HepG2 (cell line): ENCODE results near the gene CCDC30. TPM values are rescaled to one million over a fixed set of nuclear protein-coding genes. Genes with fewer than 3 reads are reported as not detected.

ENCODE experiments used
- ARNT ChIP-seq: fragments of 450-650 bp; IDR thresholded peaks from 2 replicates; pipeline ENCODE4 v1.6.1; 2017
- MAZ ChIP-seq, 2 experiments: sonication (generic) in 1 of 2; formaldehyde crosslinking in 1 of 2; IDR thresholded peaks; 2 replicates each; pipeline versions ENCODE4 v1.5.0 to v1.6.1; 2012 to 2020; ENCODE audit warnings: low read depth in 2 of 2, mild to moderate bottlenecking in 2 of 2, borderline replicate concordance in 1 of 2, improper control_type of control experiment in 1 of 2, low read length in 1 of 2, missing genetic modification reagents in 1 of 2, moderate library complexity in 1 of 2
- ZNF451 ChIP-seq: sonication (generic); formaldehyde crosslinking; IDR thresholded peaks from 2 replicates; pipeline ENCODE4 v1.5.0; 2020; ENCODE audit warnings: mild to moderate bottlenecking, missing genetic modification reagents
- ZNF75D ChIP-seq: sonication (generic); formaldehyde crosslinking; IDR thresholded peaks from 2 replicates; pipeline ENCODE4 v1.8.1; 2023; ENCODE audit warnings: missing genetic modification reagents, mild to moderate bottlenecking, borderline replicate concordance
- ZNF839 ChIP-seq: sonication (generic); formaldehyde crosslinking; IDR thresholded peaks from 2 replicates; pipeline ENCODE4 v1.4.0; 2020; ENCODE audit warnings: missing genetic modification reagents, mild to moderate bottlenecking, borderline replicate concordance
- ZSCAN12 ChIP-seq: sonication (generic); formaldehyde crosslinking; IDR thresholded peaks from 2 replicates; pipeline ENCODE4 v1.9.0; 2021; ENCODE audit warnings: mild to moderate bottlenecking, missing genetic modification reagents
- polyA plus RNA-seq, 8 experiments: library from polyadenylated mRNA; depleted of rRNA in 3 of 8; stranded (reverse) in 7 of 8; unstranded in 1 of 8; fragments of >200 nt; fragmentation: Illumina TruSeq in 4 of 8; extraction: Trizol in 4 of 8; gene quantifications; 2 replicates each; pipeline versions ENCODE4 v1.2.1 to v1.2.3, GENCODE V29; 2011 to 2016; ENCODE audit warnings: low read depth in 4 of 8, missing spikeins in 1 of 8, mixed read lengths in 1 of 8; ENCODE audit not compliant: insufficient read depth in 1 of 8
- total RNA-seq, 5 experiments: library from RNA; depleted of rRNA; stranded (reverse); fragments of >200 nt; fragmentation: Illumina TruSeq; extraction: Trizol; gene quantifications; 2 replicates each; pipeline ENCODE4 v1.2.3, GENCODE V29; 2016; ENCODE audit warnings: low read depth in 1 of 5
- TF ChIP-seq, protein P1 (sequence below): sonication (generic); formaldehyde crosslinking; IDR thresholded peaks from 2 replicates; pipeline ENCODE4 v1.4.0; 2020; ENCODE audit warnings: missing genetic modification reagents
- TF ChIP-seq, protein P2 (sequence below): sonication (generic); formaldehyde crosslinking; IDR thresholded peaks from 2 replicates; pipeline ENCODE4 v1.5.0; 2020; ENCODE audit warnings: mild to moderate bottlenecking, missing genetic modification reagents, moderate library complexity
- TF ChIP-seq, protein P3 (sequence below): sonication (generic); formaldehyde crosslinking; IDR thresholded peaks from 2 replicates; pipeline ENCODE4 v1.5.1; 2020; ENCODE audit warnings: missing genetic modification reagents, mild to moderate bottlenecking, borderline replicate concordance
- TF ChIP-seq, protein P4 (sequence below): sonication (generic); formaldehyde crosslinking; IDR thresholded peaks from 2 replicates; pipeline ENCODE4 v1.4.0; 2020; ENCODE audit warnings: missing genetic modification reagents, borderline replicate concordance
- TF ChIP-seq, protein P5 (sequence below): sonication (generic); formaldehyde crosslinking; IDR thresholded peaks from 2 replicates; pipeline ENCODE4 v1.8.0; 2023; ENCODE audit warnings: mild to moderate bottlenecking, missing genetic modification reagents
- TF ChIP-seq, protein P6 (sequence below): sonication (generic); formaldehyde crosslinking; conservative IDR thresholded peaks from 2 replicates; pipeline ENCODE4 v1.4.0; 2020; ENCODE audit warnings: missing genetic modification reagents
- TF ChIP-seq, protein P7 (sequence below): sonication (generic); formaldehyde crosslinking; IDR thresholded peaks from 2 replicates; pipeline ENCODE4 v1.8.0; 2022; ENCODE audit warnings: mild to moderate bottlenecking, missing genetic modification reagents

The CCDC30 gene
- total and polyA plus RNA-seq, 2 of the 13 experiments (the other 11 are each of a cell fraction or from before 2014, with no cell fraction given) = 0.25 to 0.77 TPM

DNA sequence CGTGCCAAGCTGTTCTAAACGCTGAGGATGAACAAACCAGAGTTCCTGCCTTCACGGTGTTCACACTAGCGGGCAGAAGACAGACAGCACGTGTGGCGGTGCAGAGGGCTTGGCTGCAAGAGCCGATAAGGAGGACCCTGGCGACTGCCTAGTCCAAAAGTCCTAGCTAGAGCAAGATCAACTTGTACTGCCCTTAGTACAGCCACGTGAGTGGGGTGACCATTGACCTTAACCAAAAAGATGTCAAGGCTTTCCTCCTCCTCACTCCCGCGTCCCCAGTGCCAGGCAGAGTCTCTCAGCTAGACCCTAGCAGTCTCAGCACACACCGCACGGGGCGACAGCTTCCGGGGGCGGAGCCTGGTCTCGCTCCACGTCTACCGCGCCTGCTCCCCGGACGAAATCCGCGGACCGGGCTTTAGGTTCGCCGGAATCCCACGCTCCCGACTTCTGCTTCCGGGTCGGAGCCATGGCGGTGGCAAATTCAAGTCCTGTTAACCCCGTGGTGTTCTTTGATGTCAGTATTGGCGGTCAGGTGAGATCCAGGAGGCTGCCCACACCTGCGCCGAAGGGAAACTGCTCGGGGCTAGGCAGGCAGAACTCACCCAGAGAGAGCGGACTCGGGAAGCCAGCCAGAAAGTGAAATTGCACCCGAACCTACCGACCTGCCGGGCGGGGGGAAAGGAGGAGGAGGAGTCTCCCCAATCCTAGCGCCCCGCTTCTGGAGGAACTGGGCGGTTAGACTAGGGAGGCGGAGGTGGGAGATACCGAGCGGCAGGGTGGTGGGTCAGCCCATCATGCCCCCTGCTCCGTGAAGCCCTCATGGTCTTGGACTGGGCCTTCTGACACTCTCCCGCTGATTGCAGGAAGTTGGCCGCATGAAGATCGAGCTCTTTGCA is 195.1 kb downstream of the CCDC30 start, which contains the start of gene PPIH (continued):
- TF ChIP-seq, protein P1, sequence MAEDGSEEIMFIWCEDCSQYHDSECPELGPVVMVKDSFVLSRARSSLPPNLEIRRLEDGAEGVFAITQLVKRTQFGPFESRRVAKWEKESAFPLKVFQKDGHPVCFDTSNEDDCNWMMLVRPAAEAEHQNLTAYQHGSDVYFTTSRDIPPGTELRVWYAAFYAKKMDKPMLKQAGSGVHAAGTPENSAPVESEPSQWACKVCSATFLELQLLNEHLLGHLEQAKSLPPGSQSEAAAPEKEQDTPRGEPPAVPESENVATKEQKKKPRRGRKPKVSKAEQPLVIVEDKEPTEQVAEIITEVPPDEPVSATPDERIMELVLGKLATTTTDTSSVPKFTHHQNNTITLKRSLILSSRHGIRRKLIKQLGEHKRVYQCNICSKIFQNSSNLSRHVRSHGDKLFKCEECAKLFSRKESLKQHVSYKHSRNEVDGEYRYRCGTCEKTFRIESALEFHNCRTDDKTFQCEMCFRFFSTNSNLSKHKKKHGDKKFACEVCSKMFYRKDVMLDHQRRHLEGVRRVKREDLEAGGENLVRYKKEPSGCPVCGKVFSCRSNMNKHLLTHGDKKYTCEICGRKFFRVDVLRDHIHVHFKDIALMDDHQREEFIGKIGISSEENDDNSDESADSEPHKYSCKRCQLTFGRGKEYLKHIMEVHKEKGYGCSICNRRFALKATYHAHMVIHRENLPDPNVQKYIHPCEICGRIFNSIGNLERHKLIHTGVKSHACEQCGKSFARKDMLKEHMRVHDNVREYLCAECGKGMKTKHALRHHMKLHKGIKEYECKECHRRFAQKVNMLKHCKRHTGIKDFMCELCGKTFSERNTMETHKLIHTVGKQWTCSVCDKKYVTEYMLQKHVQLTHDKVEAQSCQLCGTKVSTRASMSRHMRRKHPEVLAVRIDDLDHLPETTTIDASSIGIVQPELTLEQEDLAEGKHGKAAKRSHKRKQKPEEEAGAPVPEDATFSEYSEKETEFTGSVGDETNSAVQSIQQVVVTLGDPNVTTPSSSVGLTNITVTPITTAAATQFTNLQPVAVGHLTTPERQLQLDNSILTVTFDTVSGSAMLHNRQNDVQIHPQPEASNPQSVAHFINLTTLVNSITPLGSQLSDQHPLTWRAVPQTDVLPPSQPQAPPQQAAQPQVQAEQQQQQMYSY (CRISPR knock-in tag) = peak; percentile 99
- no peak for TF ChIP-seq ARNT
- TF ChIP-seq, protein P2, sequence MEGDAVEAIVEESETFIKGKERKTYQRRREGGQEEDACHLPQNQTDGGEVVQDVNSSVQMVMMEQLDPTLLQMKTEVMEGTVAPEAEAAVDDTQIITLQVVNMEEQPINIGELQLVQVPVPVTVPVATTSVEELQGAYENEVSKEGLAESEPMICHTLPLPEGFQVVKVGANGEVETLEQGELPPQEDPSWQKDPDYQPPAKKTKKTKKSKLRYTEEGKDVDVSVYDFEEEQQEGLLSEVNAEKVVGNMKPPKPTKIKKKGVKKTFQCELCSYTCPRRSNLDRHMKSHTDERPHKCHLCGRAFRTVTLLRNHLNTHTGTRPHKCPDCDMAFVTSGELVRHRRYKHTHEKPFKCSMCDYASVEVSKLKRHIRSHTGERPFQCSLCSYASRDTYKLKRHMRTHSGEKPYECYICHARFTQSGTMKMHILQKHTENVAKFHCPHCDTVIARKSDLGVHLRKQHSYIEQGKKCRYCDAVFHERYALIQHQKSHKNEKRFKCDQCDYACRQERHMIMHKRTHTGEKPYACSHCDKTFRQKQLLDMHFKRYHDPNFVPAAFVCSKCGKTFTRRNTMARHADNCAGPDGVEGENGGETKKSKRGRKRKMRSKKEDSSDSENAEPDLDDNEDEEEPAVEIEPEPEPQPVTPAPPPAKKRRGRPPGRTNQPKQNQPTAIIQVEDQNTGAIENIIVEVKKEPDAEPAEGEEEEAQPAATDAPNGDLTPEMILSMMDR = peak; percentile 42
- no peak for TF ChIP-seq ZSCAN12 (CRISPR knock-in tag)
- peak; percentile 63; the same call in 1 of the 2 replicates for TF ChIP-seq ZNF839 (CRISPR knock-in tag)
- no peak for TF ChIP-seq ZNF75D (CRISPR knock-in tag)
- TF ChIP-seq MAZ (IDR thresholded peaks at IDR 0.05; ENCODE audit: borderline replicate concordance, low read depth, low read length) = peak; percentile 56; the same call in 1 of the 2 replicates
- peak; percentile 48; the same call in 1 of the 2 replicates for TF ChIP-seq MAZ (CRISPR knock-in tag; IDR thresholded peaks at IDR 0.05; ENCODE audit: low read depth)
- TF ChIP-seq, protein P3, sequence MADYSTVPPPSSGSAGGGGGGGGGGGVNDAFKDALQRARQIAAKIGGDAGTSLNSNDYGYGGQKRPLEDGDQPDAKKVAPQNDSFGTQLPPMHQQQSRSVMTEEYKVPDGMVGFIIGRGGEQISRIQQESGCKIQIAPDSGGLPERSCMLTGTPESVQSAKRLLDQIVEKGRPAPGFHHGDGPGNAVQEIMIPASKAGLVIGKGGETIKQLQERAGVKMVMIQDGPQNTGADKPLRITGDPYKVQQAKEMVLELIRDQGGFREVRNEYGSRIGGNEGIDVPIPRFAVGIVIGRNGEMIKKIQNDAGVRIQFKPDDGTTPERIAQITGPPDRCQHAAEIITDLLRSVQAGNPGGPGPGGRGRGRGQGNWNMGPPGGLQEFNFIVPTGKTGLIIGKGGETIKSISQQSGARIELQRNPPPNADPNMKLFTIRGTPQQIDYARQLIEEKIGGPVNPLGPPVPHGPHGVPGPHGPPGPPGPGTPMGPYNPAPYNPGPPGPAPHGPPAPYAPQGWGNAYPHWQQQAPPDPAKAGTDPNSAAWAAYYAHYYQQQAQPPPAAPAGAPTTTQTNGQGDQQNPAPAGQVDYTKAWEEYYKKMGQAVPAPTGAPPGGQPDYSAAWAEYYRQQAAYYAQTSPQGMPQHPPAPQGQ = no peak
- TF ChIP-seq, protein P4, sequence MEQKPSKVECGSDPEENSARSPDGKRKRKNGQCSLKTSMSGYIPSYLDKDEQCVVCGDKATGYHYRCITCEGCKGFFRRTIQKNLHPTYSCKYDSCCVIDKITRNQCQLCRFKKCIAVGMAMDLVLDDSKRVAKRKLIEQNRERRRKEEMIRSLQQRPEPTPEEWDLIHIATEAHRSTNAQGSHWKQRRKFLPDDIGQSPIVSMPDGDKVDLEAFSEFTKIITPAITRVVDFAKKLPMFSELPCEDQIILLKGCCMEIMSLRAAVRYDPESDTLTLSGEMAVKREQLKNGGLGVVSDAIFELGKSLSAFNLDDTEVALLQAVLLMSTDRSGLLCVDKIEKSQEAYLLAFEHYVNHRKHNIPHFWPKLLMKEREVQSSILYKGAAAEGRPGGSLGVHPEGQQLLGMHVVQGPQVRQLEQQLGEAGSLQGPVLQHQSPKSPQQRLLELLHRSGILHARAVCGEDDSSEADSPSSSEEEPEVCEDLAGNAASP = no peak
- TF ChIP-seq, protein P5, sequence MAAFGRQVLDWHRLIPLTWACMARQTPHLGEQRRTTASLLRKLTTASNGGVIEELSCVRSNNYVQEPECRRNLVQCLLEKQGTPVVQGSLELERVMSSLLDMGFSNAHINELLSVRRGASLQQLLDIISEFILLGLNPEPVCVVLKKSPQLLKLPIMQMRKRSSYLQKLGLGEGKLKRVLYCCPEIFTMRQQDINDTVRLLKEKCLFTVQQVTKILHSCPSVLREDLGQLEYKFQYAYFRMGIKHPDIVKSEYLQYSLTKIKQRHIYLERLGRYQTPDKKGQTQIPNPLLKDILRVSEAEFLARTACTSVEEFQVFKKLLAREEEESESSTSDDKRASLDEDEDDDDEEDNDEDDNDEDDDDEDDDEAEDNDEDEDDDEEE (CRISPR knock-in tag) = peak; percentile 93
- TF ChIP-seq, protein P6, sequence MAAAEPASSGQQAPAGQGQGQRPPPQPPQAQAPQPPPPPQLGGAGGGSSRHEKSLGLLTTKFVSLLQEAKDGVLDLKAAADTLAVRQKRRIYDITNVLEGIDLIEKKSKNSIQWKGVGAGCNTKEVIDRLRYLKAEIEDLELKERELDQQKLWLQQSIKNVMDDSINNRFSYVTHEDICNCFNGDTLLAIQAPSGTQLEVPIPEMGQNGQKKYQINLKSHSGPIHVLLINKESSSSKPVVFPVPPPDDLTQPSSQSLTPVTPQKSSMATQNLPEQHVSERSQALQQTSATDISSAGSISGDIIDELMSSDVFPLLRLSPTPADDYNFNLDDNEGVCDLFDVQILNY (CRISPR knock-in tag) = peak; percentile 92
- peak; percentile 76; the same call in 1 of the 2 replicates for TF ChIP-seq ZNF451 (CRISPR knock-in tag)
- TF ChIP-seq, protein P7, sequence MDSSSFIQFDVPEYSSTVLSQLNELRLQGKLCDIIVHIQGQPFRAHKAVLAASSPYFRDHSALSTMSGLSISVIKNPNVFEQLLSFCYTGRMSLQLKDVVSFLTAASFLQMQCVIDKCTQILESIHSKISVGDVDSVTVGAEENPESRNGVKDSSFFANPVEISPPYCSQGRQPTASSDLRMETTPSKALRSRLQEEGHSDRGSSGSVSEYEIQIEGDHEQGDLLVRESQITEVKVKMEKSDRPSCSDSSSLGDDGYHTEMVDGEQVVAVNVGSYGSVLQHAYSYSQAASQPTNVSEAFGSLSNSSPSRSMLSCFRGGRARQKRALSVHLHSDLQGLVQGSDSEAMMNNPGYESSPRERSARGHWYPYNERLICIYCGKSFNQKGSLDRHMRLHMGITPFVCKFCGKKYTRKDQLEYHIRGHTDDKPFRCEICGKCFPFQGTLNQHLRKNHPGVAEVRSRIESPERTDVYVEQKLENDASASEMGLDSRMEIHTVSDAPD (CRISPR knock-in tag) = peak; percentile 87; the same call in 1 of the 2 replicates
